A549 (cell line): ENCODE results near the gene DDAH2.

Experiments used
- EP300 ChIP-seq, 2 experiments: fragments of >200 bp; sonication (Bioruptor Twin); formaldehyde crosslinking; IDR thresholded peaks; 2 replicates in 1 of 2; 3 replicates in 1 of 2; pipeline ENCODE4 v1.6.1; 2016 to 2017
- GATA3 ChIP-seq: IDR thresholded peaks from 2 replicates; pipeline ENCODE4 v1.6.1; 2012; ENCODE audit warnings: borderline replicate concordance
- POLR2AphosphoS2 ChIP-seq: conservative IDR thresholded peaks from 2 replicates; pipeline ENCODE4 v1.6.1; 2012; ENCODE audit warnings: low read length, improper control_type of control experiment, inconsistent platforms
- RFX5 ChIP-seq: fragments of 450-650 bp; IDR thresholded peaks from 2 replicates; pipeline ENCODE4 v1.7.1; 2014; ENCODE audit warnings: antibody characterized with exemption, mild to moderate bottlenecking, moderate library complexity
- TF ChIP-seq, protein P1 (sequence below): fragments of >200 bp; sonication (Bioruptor Twin); formaldehyde crosslinking; IDR thresholded peaks from 3 replicates; pipeline ENCODE4 v1.5.1; 2016
- TF ChIP-seq, protein P2 (sequence below): fragments of 250-450 bp; sonication (Bioruptor Pico); IDR thresholded peaks from 2 replicates; pipeline ENCODE4 v1.5.0; 2021; ENCODE audit warnings: mild to moderate bottlenecking, moderate library complexity, borderline replicate concordance

DNA sequence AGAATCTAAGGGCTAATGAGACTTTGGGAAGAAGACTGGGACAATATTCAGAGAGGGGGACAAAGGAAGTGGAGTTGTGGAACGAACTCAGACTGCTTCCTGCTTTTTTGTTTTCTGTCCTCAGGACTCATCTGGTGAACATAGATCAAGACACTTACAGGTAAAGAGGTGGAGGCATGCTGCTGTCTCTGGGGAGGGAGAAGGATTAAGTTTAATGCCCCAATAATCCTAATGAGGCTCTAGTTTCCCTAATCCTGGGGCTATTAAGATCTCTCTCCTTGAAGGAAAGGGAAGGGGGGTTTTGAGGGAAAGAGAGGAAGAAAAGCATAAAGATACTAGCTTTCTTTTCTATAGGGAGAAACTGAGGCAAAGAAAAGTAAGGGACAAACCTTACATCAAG lies 15.3 kb upstream of the DDAH2 start:
- TF ChIP-seq EP300 (IDR thresholded peaks at IDR 0.05), result no peak
- TF ChIP-seq, protein P1, sequence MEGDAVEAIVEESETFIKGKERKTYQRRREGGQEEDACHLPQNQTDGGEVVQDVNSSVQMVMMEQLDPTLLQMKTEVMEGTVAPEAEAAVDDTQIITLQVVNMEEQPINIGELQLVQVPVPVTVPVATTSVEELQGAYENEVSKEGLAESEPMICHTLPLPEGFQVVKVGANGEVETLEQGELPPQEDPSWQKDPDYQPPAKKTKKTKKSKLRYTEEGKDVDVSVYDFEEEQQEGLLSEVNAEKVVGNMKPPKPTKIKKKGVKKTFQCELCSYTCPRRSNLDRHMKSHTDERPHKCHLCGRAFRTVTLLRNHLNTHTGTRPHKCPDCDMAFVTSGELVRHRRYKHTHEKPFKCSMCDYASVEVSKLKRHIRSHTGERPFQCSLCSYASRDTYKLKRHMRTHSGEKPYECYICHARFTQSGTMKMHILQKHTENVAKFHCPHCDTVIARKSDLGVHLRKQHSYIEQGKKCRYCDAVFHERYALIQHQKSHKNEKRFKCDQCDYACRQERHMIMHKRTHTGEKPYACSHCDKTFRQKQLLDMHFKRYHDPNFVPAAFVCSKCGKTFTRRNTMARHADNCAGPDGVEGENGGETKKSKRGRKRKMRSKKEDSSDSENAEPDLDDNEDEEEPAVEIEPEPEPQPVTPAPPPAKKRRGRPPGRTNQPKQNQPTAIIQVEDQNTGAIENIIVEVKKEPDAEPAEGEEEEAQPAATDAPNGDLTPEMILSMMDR, result no peak
- no peak for TF ChIP-seq POLR2AphosphoS2
- TF ChIP-seq GATA3, result no peak
- no peak for TF ChIP-seq RFX5
- TF ChIP-seq, protein P2, sequence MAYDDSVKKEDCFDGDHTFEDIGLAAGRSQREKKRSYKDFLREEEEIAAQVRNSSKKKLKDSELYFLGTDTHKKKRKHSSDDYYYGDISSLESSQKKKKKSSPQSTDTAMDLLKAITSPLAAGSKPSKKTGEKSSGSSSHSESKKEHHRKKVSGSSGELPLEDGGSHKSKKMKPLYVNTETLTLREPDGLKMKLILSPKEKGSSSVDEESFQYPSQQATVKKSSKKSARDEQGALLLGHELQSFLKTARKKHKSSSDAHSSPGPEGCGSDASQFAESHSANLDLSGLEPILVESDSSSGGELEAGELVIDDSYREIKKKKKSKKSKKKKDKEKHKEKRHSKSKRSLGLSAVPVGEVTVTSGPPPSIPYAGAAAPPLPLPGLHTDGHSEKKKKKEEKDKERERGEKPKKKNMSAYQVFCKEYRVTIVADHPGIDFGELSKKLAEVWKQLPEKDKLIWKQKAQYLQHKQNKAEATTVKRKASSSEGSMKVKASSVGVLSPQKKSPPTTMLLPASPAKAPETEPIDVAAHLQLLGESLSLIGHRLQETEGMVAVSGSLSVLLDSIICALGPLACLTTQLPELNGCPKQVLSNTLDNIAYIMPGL (CRISPR knock-in tag), result no peak
